Activated naive CD8-positive, alpha-beta T cell treated with anti-CD3 and anti-CD28 coated beads, Interleukin-2, amount 50 U/mL, for 16 hours (primary cell): ENCODE measurements around the gene USP24.
"Not testable (repeated sequence)": the region's sequence is repeated elsewhere in the genome, so short reads cannot be mapped to it uniquely, and the experiment has no call there.

Experiments
- DNase-seq: peaks from one replicate; pipeline ENCODE4 v3.0.0-alpha.2; 2020; ENCODE audit warnings: low read depth, low spot score

Gene USP24

GRCh38 chr1:55037733-55038551 lies 177.2 kb downstream of the USP24 start:
- DNase-seq = no peak

GRCh38 chr1:55035904-55036303 lies 179.3 kb downstream of the USP24 start:
- DNase-seq = no peak

GRCh38 chr1:55034476-55035133 lies 180.6 kb downstream of the USP24 start:
- DNase-seq = no peak

GRCh38 chr1:55033265-55033614 lies 181.9 kb downstream of the USP24 start:
- no peak for DNase-seq

GRCh38 chr1:55031098-55031497 lies 184.1 kb downstream of the USP24 start:
- DNase-seq = not testable (repeated sequence)

- not testable (repeated sequence) for DNase-seq
Observed at GRCh38 chr1:55026682-55027081, 188.5 kb downstream of the USP24 start.

- not testable (repeated sequence) for DNase-seq
Observed at GRCh38 chr1:55024163-55024562, 191.0 kb downstream of the USP24 start.

GRCh38 chr1:55021942-55022546 lies 193.1 kb downstream of the USP24 start:
- peak; percentile 14 for DNase-seq

- no peak for DNase-seq
Observed at GRCh38 chr1:55018395-55018794, 196.8 kb downstream of the USP24 start.
